ENCODE measurements around the gene ZSCAN31.
A peak's percentile ranks its signal among the peaks of the same experiment; 100 is the strongest.

ZSCAN31 gene

GRCh38 chr6:28345201-28345600 is 9.3 kb upstream of the ZSCAN31 start:
- DNase-seq (ENCODE audit: low read depth) = no peak
- no peak for TF ChIP-seq CTCF (conservative IDR thresholded peaks at IDR 0.05; ENCODE audit: low read depth, low read length)
- no peak overlapping the region for H3K4me3 ChIP-seq (ENCODE audit: low read length)

DNA sequence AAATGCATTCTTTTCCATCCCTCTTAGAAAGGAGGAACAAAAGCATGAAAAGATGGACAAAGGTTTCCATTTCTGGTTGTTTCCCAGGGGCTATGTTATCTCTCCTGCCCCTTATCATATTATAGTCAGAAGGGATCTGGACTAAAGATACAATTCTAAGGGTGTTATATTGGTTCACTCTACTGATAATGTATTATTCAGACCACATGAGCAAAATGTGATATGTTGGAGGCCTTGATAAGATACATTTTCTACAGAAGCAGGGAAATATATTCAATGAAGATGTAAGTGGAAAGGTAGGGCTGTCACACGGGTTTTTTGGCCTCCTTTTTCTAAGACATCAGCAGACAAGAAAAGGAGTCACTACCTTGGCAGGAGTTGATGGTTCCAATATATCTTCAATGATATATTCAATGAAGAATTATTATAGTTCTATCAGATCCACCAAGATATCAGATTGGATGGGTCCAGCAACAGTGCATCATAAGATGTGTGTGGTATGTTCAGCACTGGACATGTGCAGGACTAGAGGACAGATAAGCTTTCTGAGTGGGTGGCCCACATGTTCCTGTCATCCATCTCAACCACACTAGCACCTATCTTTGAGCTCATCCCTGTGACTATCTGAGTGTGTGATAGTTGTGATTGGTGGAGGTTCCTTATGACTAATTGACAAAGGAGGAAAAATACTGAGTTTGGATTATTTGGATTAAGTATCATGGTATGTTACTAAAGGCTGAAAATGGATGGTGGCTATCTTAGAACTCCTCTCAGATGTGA is 8.1 kb upstream of the ZSCAN31 start:
- DNase-seq (ENCODE audit: low read depth) = no peak
- TF ChIP-seq CTCF (conservative IDR thresholded peaks at IDR 0.05; ENCODE audit: low read depth, low read length) = no peak

GRCh38 chr6:28340310-28341095 is 4.6 kb upstream of the ZSCAN31 start:
- DNase-seq (ENCODE audit: low read depth) = no peak
- no peak for TF ChIP-seq CTCF (conservative IDR thresholded peaks at IDR 0.05; ENCODE audit: low read depth, low read length)
- no peak overlapping the region for H3K4me3 ChIP-seq (ENCODE audit: low read length)

More for the DNA sequence above, 8.1 kb upstream of the ZSCAN31 start:
- no peak overlapping the region for H3K4me3 ChIP-seq (ENCODE audit: low read length)

DNA sequence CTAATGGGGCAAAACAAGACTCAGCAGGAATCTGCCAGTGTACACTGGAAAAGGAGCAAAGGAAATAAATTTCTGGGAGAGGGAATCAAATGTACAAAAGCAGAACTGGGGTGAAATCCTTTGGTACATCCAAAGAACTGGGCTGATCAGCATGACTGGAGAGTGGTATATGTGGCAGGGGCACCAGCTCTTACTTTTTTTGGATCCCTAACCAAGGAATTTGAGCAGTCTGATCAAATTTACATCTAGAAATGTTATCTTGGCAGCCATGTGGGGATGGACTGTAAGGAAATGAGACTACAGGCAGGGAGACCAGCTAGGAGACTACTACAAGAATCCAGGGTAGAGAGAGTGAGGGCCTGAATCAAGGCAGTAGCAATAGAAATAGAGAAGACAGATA is 1.2 kb upstream of the ZSCAN31 start:
- TF ChIP-seq CTCF (conservative IDR thresholded peaks at IDR 0.05; ENCODE audit: low read depth, low read length) = no peak
- peak overlapping the region; percentile 68 for H3K4me3 ChIP-seq (ENCODE audit: low read length)
- DNase-seq (ENCODE audit: low read depth) = no peak

GRCh38 chr6:28336284-28337120 is 554 bp upstream of the ZSCAN31 start:
- no peak for TF ChIP-seq CTCF (conservative IDR thresholded peaks at IDR 0.05; ENCODE audit: low read depth, low read length)
- DNase-seq (ENCODE audit: low read depth) = no peak
- peak overlapping the region; percentile 68 for H3K4me3 ChIP-seq (ENCODE audit: low read length)

DNA sequence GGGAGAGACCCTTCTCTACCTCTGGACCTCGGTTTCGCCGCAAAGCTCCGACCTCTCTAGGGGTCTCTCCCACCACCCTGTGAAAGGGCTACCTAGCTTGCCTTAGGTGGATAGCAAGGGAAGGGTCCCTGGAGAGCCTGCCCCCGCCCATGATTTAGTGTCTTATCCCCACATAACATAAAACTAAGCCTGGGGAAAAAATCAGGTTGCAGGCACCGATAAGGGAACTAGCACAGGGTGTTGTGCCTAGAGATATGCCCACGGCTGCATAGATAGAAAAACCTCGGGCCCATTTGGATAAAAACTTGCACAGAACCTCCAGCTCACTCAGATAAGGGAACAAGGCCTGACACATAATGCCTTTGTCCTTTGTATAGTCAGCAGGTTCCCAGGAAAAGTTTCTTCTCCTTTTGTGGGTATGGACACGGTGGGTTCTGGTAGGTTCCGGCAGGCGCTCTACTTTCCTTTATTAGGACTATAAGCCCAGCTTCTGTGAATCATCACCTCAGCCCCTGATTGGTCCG is 846 bp downstream of the ZSCAN31 start:
- DNase-seq (ENCODE audit: low read depth) = no peak
- peak overlapping the region; percentile 68 for H3K4me3 ChIP-seq (ENCODE audit: low read length)
- no peak for TF ChIP-seq CTCF (conservative IDR thresholded peaks at IDR 0.05; ENCODE audit: low read depth, low read length)

All from retinal pigment epithelial cell (primary cell).